H9 (cell line): Measurements from ENCODE around the gene PPP3CA. TPM values are rescaled to one million over a fixed set of nuclear protein-coding genes. Genes with fewer than 3 reads are reported as not detected.

ENCODE experiments used
- DNase-seq: peaks from one replicate; pipeline ENCODE4 v3.0.0-alpha.2; 2017
- H2AFZ ChIP-seq: one replicate; pipeline ENCODE4 v1.6.1; 2013; ENCODE audit warnings: mild to moderate bottlenecking, low read length, control low read depth, moderate library complexity
- H2AK5ac ChIP-seq: 2 replicates; pipeline ENCODE4 v1.6.1; 2013; ENCODE audit warnings: low read length, control low read depth, mixed read lengths; ENCODE audit not compliant: insufficient read length
- H2BK120ac ChIP-seq: one replicate; pipeline ENCODE4 v1.6.1; 2013; ENCODE audit warnings: low read depth, mild to moderate bottlenecking, low read length, control low read depth, inconsistent platforms; ENCODE audit not compliant: poor library complexity, severe bottlenecking
- H2BK12ac ChIP-seq: 2 replicates; pipeline ENCODE4 v1.6.1; 2013; ENCODE audit warnings: low read length, control low read depth, mixed read lengths, low read depth; ENCODE audit not compliant: insufficient read length
- H2BK15ac ChIP-seq: 2 replicates; pipeline ENCODE4 v1.6.1; 2013; ENCODE audit warnings: low read depth, low read length, control low read depth
- H2BK20ac ChIP-seq: one replicate; pipeline ENCODE4 v1.6.1; 2013; ENCODE audit warnings: low read depth, mild to moderate bottlenecking, low read length, control low read depth, inconsistent platforms; ENCODE audit not compliant: poor library complexity, severe bottlenecking
- H2BK5ac ChIP-seq: 2 replicates; pipeline ENCODE4 v1.6.1; 2013; ENCODE audit warnings: low read length, control low read depth, mixed read lengths; ENCODE audit not compliant: insufficient read length
- H3K14ac ChIP-seq: 2 replicates; pipeline ENCODE4 v1.6.1; 2013; ENCODE audit warnings: low read length, control low read depth; ENCODE audit not compliant: insufficient read depth
- H3K18ac ChIP-seq: 2 replicates; pipeline ENCODE4 v1.6.1; 2013; ENCODE audit warnings: low read depth, mild to moderate bottlenecking, mixed read lengths, low read length, control low read depth; ENCODE audit not compliant: insufficient read length
- H3K23ac ChIP-seq: 2 replicates; pipeline ENCODE4 v1.6.1; 2013; ENCODE audit warnings: low read length, control low read depth, mixed read lengths, low read depth; ENCODE audit not compliant: insufficient read length
- H3K23me2 ChIP-seq: 2 replicates; pipeline ENCODE4 v1.6.1; 2013; ENCODE audit warnings: low read depth, mild to moderate bottlenecking, mixed read lengths, low read length, control low read depth; ENCODE audit not compliant: insufficient read length, poor library complexity, severe bottlenecking
- H3K27ac ChIP-seq: 2 replicates; pipeline ENCODE4 v1.5.1; 2013; ENCODE audit warnings: low read length, control low read depth, mixed read lengths, low read depth; ENCODE audit not compliant: insufficient read length
- H3K27me3 ChIP-seq: 2 replicates; pipeline ENCODE4 v1.6.1; 2013; ENCODE audit warnings: low read length, control low read depth, inconsistent platforms; ENCODE audit not compliant: insufficient read depth
- H3K4ac ChIP-seq: 2 replicates; pipeline ENCODE4 v1.6.1; 2013; ENCODE audit warnings: low read depth, mild to moderate bottlenecking, control low read depth, inconsistent platforms, low read length, moderate library complexity
- H3K4me1 ChIP-seq: 2 replicates; pipeline ENCODE4 v1.6.1; 2013; ENCODE audit warnings: low read length, control low read depth, inconsistent platforms; ENCODE audit not compliant: insufficient read depth
- H3K4me2 ChIP-seq: 2 replicates; pipeline ENCODE4 v1.6.1; 2013; ENCODE audit warnings: low read length, control low read depth, mixed read lengths; ENCODE audit not compliant: insufficient read length, insufficient read depth
- H3K56ac ChIP-seq: 2 replicates; pipeline ENCODE4 v1.6.1; 2013; ENCODE audit warnings: low read depth, mild to moderate bottlenecking, mixed read lengths, low read length, control low read depth; ENCODE audit not compliant: insufficient read length
- H3K79me1 ChIP-seq: 2 replicates; pipeline ENCODE4 v1.6.1; 2013; ENCODE audit warnings: low read depth, mild to moderate bottlenecking, moderate library complexity, low read length, control low read depth, inconsistent platforms; ENCODE audit not compliant: insufficient read depth, poor library complexity, severe bottlenecking
- H3K79me2 ChIP-seq: 2 replicates; pipeline ENCODE4 v1.6.1; 2013; ENCODE audit warnings: low read length, control low read depth, inconsistent platforms; ENCODE audit not compliant: insufficient read depth
- H3K9ac ChIP-seq: 2 replicates; pipeline ENCODE4 v1.6.1; 2013; ENCODE audit warnings: low read length, control low read depth, mixed read lengths; ENCODE audit not compliant: insufficient read length; ENCODE audit errors: extremely low read depth
- H3K9me3 ChIP-seq: one replicate; pipeline ENCODE4 v1.6.1; 2013; ENCODE audit warnings: low read depth, low read length, inconsistent platforms; ENCODE audit not compliant: control insufficient read depth
- H3T11ph ChIP-seq: one replicate; pipeline ENCODE4 v1.6.1; 2013; ENCODE audit warnings: mild to moderate bottlenecking, low read length, control low read depth, inconsistent platforms
- H4K20me1 ChIP-seq: one replicate; pipeline ENCODE4 v1.6.1; 2013; ENCODE audit not compliant: control insufficient read depth, insufficient read length, insufficient read depth
- H4K5ac ChIP-seq: 2 replicates; pipeline ENCODE4 v1.6.1; 2013; ENCODE audit warnings: low read depth, mild to moderate bottlenecking, mixed read lengths, low read length, control low read depth; ENCODE audit not compliant: insufficient read length
- H4K8ac ChIP-seq: replicated peaks from 2 replicates; pipeline ENCODE4 v1.6.1; 2013; ENCODE audit warnings: low read length, control low read depth, mixed read lengths, low read depth; ENCODE audit not compliant: insufficient read length
- H4K91ac ChIP-seq: 2 replicates; pipeline ENCODE4 v1.6.1; 2013; ENCODE audit warnings: low read depth, mild to moderate bottlenecking, moderate library complexity, mixed read lengths, low read length, control low read depth; ENCODE audit not compliant: insufficient read length
- H3K27ac Mint-ChIP-seq, 3 experiments: 2 replicates in 2 of 3; 3 replicates in 1 of 3; pipeline ENCODE4 v1.8.0; 2020 to 2021; ENCODE audit warnings: mixed read lengths in 3 of 3, mild to moderate bottlenecking in 1 of 3, moderate library complexity in 1 of 3
- H3K27me3 Mint-ChIP-seq: 2 replicates; pipeline ENCODE4 v1.8.0; 2021; ENCODE audit warnings: low read depth, mild to moderate bottlenecking, moderate library complexity, mixed read lengths
- H3K36me3 Mint-ChIP-seq, 3 experiments: 2 replicates in 2 of 3; 3 replicates in 1 of 3; pipeline ENCODE4 v1.8.0; 2020 to 2021; ENCODE audit warnings: low read depth in 3 of 3, mixed read lengths in 3 of 3; ENCODE audit not compliant: insufficient read depth in 1 of 3
- H3K4me1 Mint-ChIP-seq, 2 experiments: 2 replicates each; pipeline ENCODE4 v1.8.0; 2020; ENCODE audit warnings: mixed read lengths in 2 of 2
- H3K4me3 Mint-ChIP-seq, 2 experiments: 2 replicates in 1 of 2; 3 replicates in 1 of 2; pipeline ENCODE4 v1.8.0; 2020 to 2021; ENCODE audit warnings: mild to moderate bottlenecking in 2 of 2, mixed read lengths in 2 of 2, moderate library complexity in 1 of 2
- H3K9me3 Mint-ChIP-seq, 2 experiments: 2 replicates in 1 of 2; 3 replicates in 1 of 2; pipeline ENCODE4 v1.8.0; 2020; ENCODE audit warnings: mild to moderate bottlenecking in 2 of 2, mixed read lengths in 2 of 2, moderate library complexity in 1 of 2
- CTCF ChIP-seq: fragments of 200-600 bp; sonication (generic); conservative IDR thresholded peaks from 3 replicates; pipeline ENCODE4 v1.8.0; 2021; ENCODE audit warnings: antibody characterized with exemption, mild to moderate bottlenecking
- WGBS: extraction: QIAGEN DNeasy Blood & Tissue Kit; methylation state at CpG from one replicate; pipeline ENCODE4 v1.1.7; 2013; ENCODE audit warnings: missing lambda C conversion rate, low lambda C conversion rate, mixed read lengths; ENCODE audit not compliant: insufficient read length; ENCODE audit errors: extremely low coverage; 5-methylcytosine and 5-hydroxymethylcytosine counted together
- total RNA-seq: library from RNA; stranded (reverse); gene quantifications from 2 replicates; pipeline ENCODE4 v1.2.1, GENCODE V29; 2021

PPP3CA gene
- total RNA-seq, 1 experiment from 2014 or later, result 16.8 TPM

DNA sequence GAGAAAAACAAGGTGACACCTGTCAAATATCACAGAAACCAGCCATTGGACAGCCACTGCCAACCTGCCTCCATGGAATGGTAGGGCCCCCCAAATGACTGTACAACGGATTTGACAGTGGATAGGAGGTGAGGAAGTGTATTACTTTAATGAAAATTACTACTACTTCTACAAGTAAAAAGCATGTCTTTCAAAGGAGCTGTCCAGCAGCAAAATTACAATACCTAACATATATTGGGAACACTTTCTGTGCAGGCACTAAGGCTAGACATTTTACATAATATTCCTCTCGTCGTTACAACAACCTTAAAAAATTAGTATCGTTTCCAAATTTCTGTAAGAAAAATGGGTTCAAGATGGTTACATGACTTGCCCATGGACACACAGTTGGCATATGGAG, 14.9 kb downstream of the PPP3CA start:
- Histone ChIP-seq H3K79me1 (no peaks in the 10 kb centered on the region), H3K23me2 (no peaks in the 10 kb centered on the region), H4K91ac (no peak overlapping the region), H3K23ac (no peak overlapping the region), H3K18ac (no peak overlapping the region), H3K79me2 (peaks cover 7% of the 10 kb centered on the region), H2BK12ac (no peak overlapping the region), H2BK20ac (no peak overlapping the region), H4K20me1 (no peaks in the 10 kb centered on the region), H3K27ac (no peak overlapping the region), H3K27me3 (no peaks in the 10 kb centered on the region), H3T11ph (no peak overlapping the region), H3K4me1 (peaks cover 6% of the 10 kb centered on the region), H2AK5ac (no peak overlapping the region), H4K5ac (no peak overlapping the region), H3K9ac (no peak overlapping the region), H4K8ac (no peak overlapping the region), H3K9me3 (no peaks in the 10 kb centered on the region), H3K14ac (no peak overlapping the region), H2AFZ (no peak overlapping the region), H3K4me2 (no peak overlapping the region), H2BK5ac (no peak overlapping the region), H3K56ac (no peak overlapping the region), H2BK15ac (no peak overlapping the region), H2BK120ac (no peak overlapping the region), H3K4ac (no peak overlapping the region)
- TF ChIP-seq CTCF, result no peak
- Mint-ChIP-seq H3K4me1 (peaks cover 34 to 44% of the 10 kb centered on the region in 2 experiments), H3K4me3 (no peak overlapping the region), H3K27ac (no peak overlapping the region), H3K36me3 (peaks cover 0 to 3% (median 0%) of the 10 kb centered on the region in 3 experiments; a peak in 2 of 7 replicates), H3K9me3 (no peaks in the 10 kb centered on the region), H3K27me3 (no peaks in the 10 kb centered on the region)
- no peak for DNase-seq
- WGBS, result no CpG with 5 or more reads among the region's 4 CpGs
